ENCODE results near the gene RELA. TPM values are rescaled to one million over a fixed set of nuclear protein-coding genes. Genes with fewer than 3 reads are reported as not detected.
A peak's percentile ranks its signal among the peaks of the same experiment; 100 is the strongest.

RELA gene
- total and polyA plus RNA-seq, 2 of the 13 experiments (the other 11 are each of a cell fraction or from before 2014, with no cell fraction given), result 21.4 to 40.5 TPM

DNA sequence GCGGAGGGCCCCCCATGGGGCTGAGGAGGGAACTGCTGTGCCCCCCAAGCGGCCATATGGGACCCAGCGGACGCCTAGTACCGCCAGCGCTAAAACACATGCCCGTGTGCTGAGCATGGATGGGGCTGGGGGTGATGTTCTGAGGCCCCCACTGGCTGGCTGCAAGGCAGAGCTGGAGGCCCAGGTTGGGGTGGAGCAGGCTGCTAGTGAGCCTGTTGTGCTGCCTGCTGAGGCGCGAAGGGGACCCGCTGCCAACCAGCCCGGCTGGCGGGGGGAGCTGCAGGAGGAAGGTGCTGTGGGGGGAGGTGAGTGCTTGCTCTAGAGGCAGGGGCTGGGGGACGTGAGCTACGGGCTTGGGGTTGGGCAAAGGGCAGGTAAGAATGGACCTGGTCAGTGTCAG lies 44.0 kb downstream of the RELA start (continued):
- TF ChIP-seq, protein P1, sequence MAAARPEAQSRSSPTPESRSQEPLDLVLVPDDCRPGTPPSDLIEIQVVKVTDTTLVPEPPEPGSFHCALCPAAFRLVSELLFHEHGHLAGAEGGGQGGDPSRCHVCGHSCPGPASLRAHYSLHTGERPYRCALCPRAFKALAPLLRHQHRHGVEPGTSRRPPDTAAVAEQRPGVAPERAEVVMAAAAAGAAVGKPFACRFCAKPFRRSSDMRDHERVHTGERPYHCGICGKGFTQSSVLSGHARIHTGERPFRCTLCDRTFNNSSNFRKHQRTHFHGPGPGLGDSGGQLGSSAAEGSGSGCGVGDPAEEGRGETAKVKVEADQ (CRISPR knock-in tag; IDR thresholded peaks at IDR 0.05; ENCODE audit: borderline replicate concordance), result no peak
- TF ChIP-seq ZNF7 (CRISPR knock-in tag; IDR thresholded peaks at IDR 0.05) (no peak), MIXL1 (CRISPR knock-in tag; IDR thresholded peaks at IDR 0.05) (no peak)

DNA sequence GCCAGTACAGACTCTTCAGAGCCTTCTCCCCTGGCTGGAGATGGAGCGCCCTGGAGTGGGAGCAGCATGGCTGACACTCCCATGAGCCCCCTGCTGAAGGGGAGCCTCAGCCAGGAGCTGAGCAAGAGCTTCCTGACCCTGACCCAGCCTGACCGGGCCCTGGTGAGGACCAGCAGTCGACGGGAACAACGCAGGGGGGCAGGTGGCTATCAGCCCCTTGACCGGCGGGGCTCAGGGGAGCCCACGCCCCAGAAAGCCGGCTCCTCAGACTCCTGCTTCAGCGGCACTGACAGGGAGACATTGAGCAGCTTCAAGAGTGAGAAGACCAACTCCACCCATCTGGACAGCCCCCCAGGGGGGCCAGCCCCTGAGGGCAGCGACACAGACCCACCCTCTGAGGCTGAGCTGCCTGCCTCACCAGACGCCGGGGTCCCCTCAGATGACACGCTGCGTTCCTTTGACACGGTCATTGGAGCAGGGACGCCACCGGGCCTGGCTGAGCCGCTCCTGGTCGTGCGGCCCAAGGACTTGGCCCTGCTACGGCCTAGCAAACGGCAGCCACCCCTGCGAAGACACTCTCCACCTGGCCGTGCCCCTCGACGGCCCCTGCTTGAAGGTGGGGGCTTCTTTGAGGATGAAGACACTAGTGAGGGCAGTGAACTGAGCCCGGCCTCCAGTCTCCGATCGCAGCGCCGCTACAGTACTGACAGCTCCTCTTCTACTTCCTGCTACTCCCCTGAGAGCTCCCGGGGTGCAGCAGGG lies 44.5 kb downstream of the RELA start:
- Histone ChIP-seq H3K27me3 (ENCODE audit: control insufficient read depth in 1 of 2, insufficient read depth in 2 of 2, low read length in 2 of 2) (no peaks in the 10 kb centered on the region; a peak in 1 of 5 replicates), H3K79me2 (ENCODE audit: insufficient read depth, low read length) (peaks cover 32% of the 10 kb centered on the region), H3K36me3 (replicated peaks in 1 of 2; ENCODE audit: control insufficient read depth in 1 of 2, insufficient read depth in 2 of 2, low read length in 2 of 2) (peaks cover 17 to 47% of the 10 kb centered on the region in 2 experiments; a peak in 4 of 5 replicates), H3K9me3 (ENCODE audit: low read length) (no peaks in the 10 kb centered on the region), H3K9ac (ENCODE audit: insufficient read depth, low read depth, low read length) (no peak overlapping the region), H2AFZ (ENCODE audit: low read length) (no peak overlapping the region), H3K27ac (ENCODE audit: extremely low read length, insufficient read depth, low read length) (no peak overlapping the region), H3K4me2 (ENCODE audit: low read depth, low read length) (no peak overlapping the region), H3K4me3 (replicated peaks in 1 of 3; ENCODE audit: insufficient read depth in 1 of 3, low read depth in 2 of 3, low read length in 3 of 3) (no peak overlapping the region), H4K20me1 (ENCODE audit: insufficient read depth, low read length) (peaks cover 5% of the 10 kb centered on the region; the same call in 1 of the 2 replicates), H3K4me1 (ENCODE audit: insufficient read depth, low read length) (peaks cover 20% of the 10 kb centered on the region)
- BruUV-seq (replicated peaks), result no TSS peak
- 99% methylated on average over 12 of the region's 33 CpGs for WGBS (ENCODE audit: low lambda C conversion rate)
- CTCF ChIA-PET (ENCODE audit: low intra/inter-chr PET ratio, low total read pairs), result no interaction called here
- DNase-seq (ENCODE audit: low spot score) (no peak), ATAC-seq (no peak), FAIRE-seq (no peak)
- TF ChIP-seq ISX (CRISPR knock-in tag; conservative IDR thresholded peaks at IDR 0.05) (no peak), RBFOX2 (IDR thresholded peaks at IDR 0.05; ENCODE audit: low read depth, low read length) (peak; percentile 54; the same call in 1 of the 2 replicates)
- in situ Hi-C loops (cut with HindIII; ENCODE audit: extremely low pct_ligation_motif_present, low pct_unique_long_range_greater_than_20kb), result no loop called here
- intact Hi-C loops (cut with micrococcal nuclease; ENCODE audit: unreplicated experiment), result no loop called here
- POLR2A ChIA-PET, result interaction anchor here (1.4 to 2.7 kb wide), 5 partner anchors 8 to 35 kb away, joined by 7 to 45 read pairs (median 11); no protein-coding TSS in a partner anchor

Data from HepG2 (cell line).